ENCODE data around the gene UBE2S.

DNA sequence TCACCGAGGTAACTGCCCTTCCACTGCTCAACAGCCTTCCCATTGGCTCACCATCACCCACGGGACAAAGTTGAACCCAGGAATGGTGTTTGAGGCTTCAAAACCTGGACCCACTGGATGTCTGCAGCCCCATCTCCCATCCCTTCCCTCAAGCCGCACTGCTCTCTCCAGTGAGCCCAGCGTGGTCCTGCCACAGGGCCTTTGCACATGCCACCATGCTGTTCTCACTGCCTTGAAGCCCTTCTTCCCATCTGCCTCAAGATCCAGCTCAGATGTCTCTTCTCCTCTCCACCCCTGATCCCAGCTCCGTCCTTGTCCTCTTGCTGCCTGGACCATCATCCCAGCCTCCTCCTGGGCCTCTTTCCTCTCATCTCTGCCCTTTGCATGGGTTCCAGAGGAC lies 31.5 kb upstream of the UBE2S start:
- TF ChIP-seq, protein P1, sequence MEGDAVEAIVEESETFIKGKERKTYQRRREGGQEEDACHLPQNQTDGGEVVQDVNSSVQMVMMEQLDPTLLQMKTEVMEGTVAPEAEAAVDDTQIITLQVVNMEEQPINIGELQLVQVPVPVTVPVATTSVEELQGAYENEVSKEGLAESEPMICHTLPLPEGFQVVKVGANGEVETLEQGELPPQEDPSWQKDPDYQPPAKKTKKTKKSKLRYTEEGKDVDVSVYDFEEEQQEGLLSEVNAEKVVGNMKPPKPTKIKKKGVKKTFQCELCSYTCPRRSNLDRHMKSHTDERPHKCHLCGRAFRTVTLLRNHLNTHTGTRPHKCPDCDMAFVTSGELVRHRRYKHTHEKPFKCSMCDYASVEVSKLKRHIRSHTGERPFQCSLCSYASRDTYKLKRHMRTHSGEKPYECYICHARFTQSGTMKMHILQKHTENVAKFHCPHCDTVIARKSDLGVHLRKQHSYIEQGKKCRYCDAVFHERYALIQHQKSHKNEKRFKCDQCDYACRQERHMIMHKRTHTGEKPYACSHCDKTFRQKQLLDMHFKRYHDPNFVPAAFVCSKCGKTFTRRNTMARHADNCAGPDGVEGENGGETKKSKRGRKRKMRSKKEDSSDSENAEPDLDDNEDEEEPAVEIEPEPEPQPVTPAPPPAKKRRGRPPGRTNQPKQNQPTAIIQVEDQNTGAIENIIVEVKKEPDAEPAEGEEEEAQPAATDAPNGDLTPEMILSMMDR (IDR thresholded peaks at IDR 0.05; ENCODE audit: poor library complexity, severe bottlenecking): no peak
- no peak for TF ChIP-seq EP300 (conservative IDR thresholded peaks at IDR 0.05; ENCODE audit: poor library complexity, severe bottlenecking)
